DND-41 (cell line): Measurements from ENCODE around the gene TNIP2.

Source experiments
- ATAC-seq: fragments of 200-7000 bp; cut with Tn5 transposase; 3 replicates; pipeline ENCODE4 v1.9.1; 2021; ENCODE audit warnings: low read depth; ENCODE audit not compliant: insufficient read depth
- DNase-seq: peaks from one replicate; pipeline ENCODE4 v3.0.0-alpha.2; 2020
- H2AFZ ChIP-seq: 2 replicates; pipeline ENCODE4 v1.6.0; 2012; ENCODE audit warnings: low read depth, low read length
- H3K27ac ChIP-seq: 2 replicates; pipeline ENCODE4 v1.5.1; 2012; ENCODE audit warnings: low read length, inconsistent platforms
- H3K27me3 ChIP-seq: fragments of 200-600 bp; sonication (generic); 2 replicates; pipeline ENCODE4 v1.6.0; 2012; ENCODE audit warnings: low read length, mild to moderate bottlenecking, inconsistent platforms; ENCODE audit not compliant: insufficient read depth, poor library complexity
- H3K36me3 ChIP-seq: 2 replicates; pipeline ENCODE4 v1.5.1; 2012; ENCODE audit warnings: low read length, inconsistent platforms; ENCODE audit not compliant: insufficient read depth
- H3K4me1 ChIP-seq: 2 replicates; pipeline ENCODE4 v1.5.1; 2012; ENCODE audit warnings: mild to moderate bottlenecking, low read length; ENCODE audit not compliant: insufficient read depth
- H3K4me2 ChIP-seq: 2 replicates; pipeline ENCODE4 v1.6.0; 2012; ENCODE audit warnings: mild to moderate bottlenecking, moderate library complexity, low read length, inconsistent platforms; ENCODE audit not compliant: insufficient read depth
- H3K4me3 ChIP-seq, 2 experiments: fragments of 200-600 bp in 1 of 2; shearing (Covaris generic) in 1 of 2; 2 replicates each; pipeline ENCODE4 v1.5.1; 2012 to 2016; ENCODE audit warnings: inconsistent platforms in 2 of 2, low read length in 2 of 2, mild to moderate bottlenecking in 2 of 2, low read depth in 1 of 2, moderate library complexity in 1 of 2
- H3K79me2 ChIP-seq: 2 replicates; pipeline ENCODE4 v1.6.0; 2012; ENCODE audit warnings: low read length, inconsistent platforms; ENCODE audit not compliant: insufficient read depth
- H3K9ac ChIP-seq: 2 replicates; pipeline ENCODE4 v1.6.0; 2012; ENCODE audit warnings: low read depth, mild to moderate bottlenecking, inconsistent platforms, low read length, moderate library complexity
- H3K9me3 ChIP-seq: 2 replicates; pipeline ENCODE4 v1.5.1; 2012; ENCODE audit warnings: low read length, moderate library complexity, mild to moderate bottlenecking, inconsistent platforms; ENCODE audit not compliant: insufficient read depth, severe bottlenecking
- H4K20me1 ChIP-seq: 2 replicates; pipeline ENCODE4 v1.6.0; 2012; ENCODE audit warnings: low read length; ENCODE audit not compliant: insufficient read depth
- EZH2 ChIP-seq: IDR thresholded peaks from 3 replicates; pipeline ENCODE4 v1.6.1; 2012; ENCODE audit warnings: borderline replicate concordance, low read depth, mild to moderate bottlenecking, moderate library complexity, low read length, inconsistent platforms; ENCODE audit not compliant: severe bottlenecking
- TF ChIP-seq, protein P1 (sequence below): IDR thresholded peaks from 2 replicates; pipeline ENCODE4 v1.5.1; 2012; ENCODE audit warnings: borderline replicate concordance, low read length, moderate library complexity, mild to moderate bottlenecking; ENCODE audit not compliant: poor library complexity, severe bottlenecking; ENCODE audit errors: extremely low read depth

Gene TNIP2

DNA sequence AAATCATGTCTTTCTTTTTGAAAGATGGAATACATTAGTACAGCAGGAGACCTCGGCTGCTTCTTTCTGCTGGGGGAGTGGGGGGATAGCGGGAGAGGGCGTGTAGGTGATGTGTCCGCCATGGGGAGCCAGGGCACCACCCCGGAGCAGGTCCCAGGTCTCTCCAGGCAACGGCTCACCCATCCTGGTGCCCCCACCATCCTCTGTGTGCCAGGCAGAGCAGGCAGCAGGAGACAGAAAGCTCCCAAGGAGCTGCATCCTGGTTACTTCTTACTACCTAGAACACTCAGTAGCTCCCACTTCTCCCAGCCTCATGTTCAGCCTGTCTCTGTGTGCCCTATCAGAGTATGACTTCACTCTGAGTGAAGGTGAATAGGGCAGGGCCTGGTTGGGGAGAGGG lies 23.6 kb downstream of the TNIP2 start:
- Histone ChIP-seq H3K9me3 (peaks cover 4% of the 10 kb centered on the region), H3K27ac (no peak overlapping the region), H3K27me3 (no peaks in the 10 kb centered on the region), H3K4me2 (no peak overlapping the region), H3K9ac (no peak overlapping the region), H4K20me1 (0 out of 2 replicates have a peak, but pooled peaks cover 5% of the 10 kb centered on the region), H3K4me3 (no peak overlapping the region), H3K36me3 (peaks cover 47% of the 10 kb centered on the region), H3K4me1 (no peaks in the 10 kb centered on the region), H3K79me2 (no peaks in the 10 kb centered on the region), H2AFZ (no peak overlapping the region)
- DNase-seq (no peak), ATAC-seq (no peak)
- TF ChIP-seq, protein P1, sequence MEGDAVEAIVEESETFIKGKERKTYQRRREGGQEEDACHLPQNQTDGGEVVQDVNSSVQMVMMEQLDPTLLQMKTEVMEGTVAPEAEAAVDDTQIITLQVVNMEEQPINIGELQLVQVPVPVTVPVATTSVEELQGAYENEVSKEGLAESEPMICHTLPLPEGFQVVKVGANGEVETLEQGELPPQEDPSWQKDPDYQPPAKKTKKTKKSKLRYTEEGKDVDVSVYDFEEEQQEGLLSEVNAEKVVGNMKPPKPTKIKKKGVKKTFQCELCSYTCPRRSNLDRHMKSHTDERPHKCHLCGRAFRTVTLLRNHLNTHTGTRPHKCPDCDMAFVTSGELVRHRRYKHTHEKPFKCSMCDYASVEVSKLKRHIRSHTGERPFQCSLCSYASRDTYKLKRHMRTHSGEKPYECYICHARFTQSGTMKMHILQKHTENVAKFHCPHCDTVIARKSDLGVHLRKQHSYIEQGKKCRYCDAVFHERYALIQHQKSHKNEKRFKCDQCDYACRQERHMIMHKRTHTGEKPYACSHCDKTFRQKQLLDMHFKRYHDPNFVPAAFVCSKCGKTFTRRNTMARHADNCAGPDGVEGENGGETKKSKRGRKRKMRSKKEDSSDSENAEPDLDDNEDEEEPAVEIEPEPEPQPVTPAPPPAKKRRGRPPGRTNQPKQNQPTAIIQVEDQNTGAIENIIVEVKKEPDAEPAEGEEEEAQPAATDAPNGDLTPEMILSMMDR: no peak
- no peak for TF ChIP-seq EZH2

DNA sequence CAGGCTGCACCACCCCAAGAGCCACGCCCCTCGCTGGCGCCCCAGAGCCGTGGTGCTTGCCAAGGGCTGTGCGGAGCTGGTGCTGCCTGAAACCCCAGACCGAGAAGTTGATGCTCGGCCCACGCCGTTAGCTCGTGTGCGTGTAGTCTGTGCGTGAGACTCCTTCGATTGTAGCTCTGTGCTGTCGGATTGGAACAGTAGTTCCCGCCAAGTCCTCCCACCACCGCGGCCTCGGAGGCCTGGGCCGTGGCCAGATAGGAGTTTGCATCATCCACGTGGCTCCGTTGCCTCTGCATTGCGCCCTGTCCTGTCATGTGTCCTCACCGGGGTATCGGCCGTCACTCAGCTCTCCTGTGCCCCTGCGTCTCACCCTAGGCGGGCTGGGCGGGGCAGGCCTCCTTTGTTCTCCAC lies 24.2 kb downstream of the TNIP2 start:
- Histone ChIP-seq H3K9me3 (peaks cover 4% of the 10 kb centered on the region), H3K4me2 (no peak overlapping the region), H3K9ac (no peak overlapping the region), H3K4me1 (no peaks in the 10 kb centered on the region), H3K4me3 (no peak overlapping the region), H4K20me1 (0 out of 2 replicates have a peak, but pooled peaks cover 5% of the 10 kb centered on the region), H3K27me3 (no peaks in the 10 kb centered on the region), H2AFZ (no peak overlapping the region), H3K79me2 (no peaks in the 10 kb centered on the region), H3K27ac (no peak overlapping the region), H3K36me3 (peaks cover 51% of the 10 kb centered on the region)
- ATAC-seq (no peak), DNase-seq (no peak)
- no peak for TF ChIP-seq EZH2
- TF ChIP-seq, protein P1: no peak

DNA sequence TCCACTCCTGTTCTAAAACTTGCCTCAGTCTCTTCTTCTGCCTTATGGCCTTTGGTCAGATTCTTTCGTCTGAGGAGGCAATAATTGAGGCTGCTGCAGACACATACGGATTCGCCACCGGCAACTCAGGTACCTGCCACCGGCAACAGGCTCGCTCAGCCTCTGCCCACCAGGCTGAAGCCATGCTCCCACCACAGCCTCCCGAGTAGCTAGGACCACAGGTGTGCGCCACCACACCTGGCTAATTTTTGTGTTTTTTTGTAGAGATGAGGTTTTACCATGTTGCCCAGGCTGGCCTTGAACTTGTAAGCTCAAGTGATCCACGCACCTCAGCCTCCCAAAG lies 26.6 kb downstream of the TNIP2 start:
- no peaks in the 10 kb centered on the region for H3K4me1 ChIP-seq
- H3K9me3 ChIP-seq: no peaks in the 10 kb centered on the region
- H3K36me3 ChIP-seq: peaks cover 59% of the 10 kb centered on the region

More for the DNA sequence above, 26.6 kb downstream of the TNIP2 start:
- Histone ChIP-seq H2AFZ (no peak overlapping the region), H3K4me2 (no peak overlapping the region), H3K9ac (no peak overlapping the region), H3K4me3 (no peak overlapping the region), H3K79me2 (no peaks in the 10 kb centered on the region), H4K20me1 (0 out of 2 replicates have a peak, but pooled peaks cover 5% of the 10 kb centered on the region), H3K27ac (no peak overlapping the region), H3K27me3 (no peaks in the 10 kb centered on the region)
- TF ChIP-seq, protein P1: no peak
- TF ChIP-seq EZH2: no peak
- no peak for DNase-seq
- ATAC-seq: no peak
